Activated gamma-delta T cell treated with anti-CD3 and anti-CD28 coated beads, Interleukin-2, amount 50 U/mL, for 16 hours (primary cell): ENCODE measurements around the gene ROR1.

ENCODE experiments used
- DNase-seq: peaks from one replicate; pipeline ENCODE4 v3.0.0-alpha.2; 2020; ENCODE audit warnings: low read depth

The ROR1 gene

GRCh38 chr1:63857478-63857877, 83.7 kb downstream of the ROR1 start:
- DNase-seq, result no peak

DNA sequence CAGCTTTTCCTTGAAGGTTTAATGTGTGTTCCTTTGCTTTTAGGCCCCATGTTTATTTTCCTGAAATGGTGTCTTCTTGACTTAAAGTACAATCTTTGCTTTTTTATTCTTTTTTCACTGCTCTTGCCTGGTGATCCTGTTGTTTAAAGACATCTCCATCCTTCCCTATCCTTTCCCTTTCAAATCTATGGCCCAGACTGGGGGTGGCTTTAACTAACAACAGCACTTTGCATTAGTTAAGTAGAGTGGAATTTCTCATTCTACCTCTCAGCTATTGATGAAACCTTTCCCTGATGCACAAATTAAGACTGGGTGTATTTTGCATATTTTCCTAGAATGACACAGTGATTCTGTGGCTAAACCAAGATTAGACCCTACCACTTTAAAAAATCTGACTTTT, 84.3 kb downstream of the ROR1 start:
- DNase-seq, result no peak

GRCh38 chr1:63859480-63860275, 85.9 kb downstream of the ROR1 start:
- no peak for DNase-seq

- DNase-seq, result no peak
Observed at GRCh38 chr1:63861052-63861691, 87.4 kb downstream of the ROR1 start.

DNA sequence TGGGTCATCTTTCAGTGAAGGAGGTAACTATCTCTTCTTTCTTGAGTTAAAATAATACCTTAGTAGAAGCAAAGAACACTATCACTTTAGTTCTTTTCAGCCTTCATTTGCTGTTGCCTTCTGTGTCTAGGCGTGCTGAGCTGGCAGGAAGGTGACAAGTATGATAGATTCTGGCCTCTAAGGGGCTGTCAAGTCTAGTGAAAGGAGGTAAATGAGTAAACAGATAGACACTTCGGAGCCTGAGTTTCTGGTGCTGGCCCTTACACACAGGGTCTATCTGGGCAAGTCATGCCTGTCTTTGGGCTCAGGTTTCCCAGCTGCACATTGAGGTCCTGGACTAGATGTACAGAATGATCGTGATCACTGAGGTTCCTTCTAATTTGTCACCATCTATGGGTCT, 89.3 kb downstream of the ROR1 start:
- no peak for DNase-seq

DNA sequence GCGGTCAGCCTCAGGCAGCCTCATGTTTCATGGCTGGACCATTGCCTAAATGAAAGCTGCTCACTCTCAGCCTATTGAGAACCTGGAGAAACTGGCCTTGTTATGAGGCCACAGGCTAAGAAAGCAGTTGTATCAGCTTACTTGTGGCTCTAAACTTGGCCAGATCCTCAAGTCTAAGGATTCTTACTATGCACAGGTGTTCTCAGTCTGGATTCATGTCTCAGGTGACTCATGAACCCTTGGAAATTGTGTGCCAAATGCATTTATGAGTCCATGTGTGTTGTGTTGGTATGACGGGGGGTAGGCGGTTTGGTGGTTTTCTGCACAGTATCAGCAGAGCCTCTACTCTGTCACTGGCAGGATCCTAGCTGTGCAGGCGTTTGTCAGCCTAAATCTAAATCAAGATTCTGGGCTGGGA, 90.4 kb downstream of the ROR1 start:
- DNase-seq, result no peak

DNA sequence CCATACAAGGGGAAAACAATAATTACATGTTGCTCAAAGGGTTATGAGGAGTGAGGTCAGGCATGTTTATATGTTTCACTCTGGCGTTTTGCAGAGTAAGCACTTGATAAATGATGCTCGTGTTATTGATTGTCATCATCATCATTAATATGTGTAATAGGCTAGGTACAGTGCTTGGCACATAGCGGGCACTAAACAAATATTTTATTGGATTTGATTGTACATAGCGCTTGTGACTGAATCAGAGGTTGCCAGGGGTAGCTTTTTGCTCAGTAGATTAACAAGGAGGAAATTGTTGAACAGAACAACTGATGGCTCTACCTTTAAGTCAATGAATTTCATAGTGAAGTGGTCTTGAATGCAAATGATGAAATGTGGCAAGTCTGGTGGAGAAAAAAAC, 91.7 kb downstream of the ROR1 start:
- no peak for DNase-seq

- no peak for DNase-seq
Observed at GRCh38 chr1:63866084-63866483, 92.3 kb downstream of the ROR1 start.

GRCh38 chr1:63867429-63868176, 93.8 kb downstream of the ROR1 start:
- DNase-seq, result no peak

DNA sequence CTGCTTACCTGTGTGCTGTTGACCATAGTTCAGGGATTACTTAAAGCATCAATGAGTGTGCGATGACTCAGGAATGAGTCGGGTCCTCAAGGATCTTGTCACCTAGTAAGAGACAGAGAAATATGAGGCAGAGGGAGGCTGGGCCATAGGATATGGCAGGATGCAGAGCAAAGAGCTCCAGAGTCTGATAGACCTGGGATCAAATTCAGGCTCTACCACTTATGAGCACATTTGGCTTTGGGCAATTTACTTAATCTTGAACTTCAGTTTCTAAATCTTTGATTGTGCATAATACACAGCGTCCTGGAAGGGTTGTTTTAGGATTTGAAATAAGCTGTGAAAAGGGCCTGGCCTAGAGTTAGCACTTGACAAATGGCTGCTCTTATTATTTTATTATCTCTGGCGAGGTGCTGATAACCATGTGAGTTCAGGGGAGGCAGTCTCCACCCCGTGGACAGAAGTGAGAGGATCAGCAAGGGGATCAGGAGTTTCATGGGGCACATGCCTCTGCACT, 94.5 kb downstream of the ROR1 start:
- no peak for DNase-seq

DNA sequence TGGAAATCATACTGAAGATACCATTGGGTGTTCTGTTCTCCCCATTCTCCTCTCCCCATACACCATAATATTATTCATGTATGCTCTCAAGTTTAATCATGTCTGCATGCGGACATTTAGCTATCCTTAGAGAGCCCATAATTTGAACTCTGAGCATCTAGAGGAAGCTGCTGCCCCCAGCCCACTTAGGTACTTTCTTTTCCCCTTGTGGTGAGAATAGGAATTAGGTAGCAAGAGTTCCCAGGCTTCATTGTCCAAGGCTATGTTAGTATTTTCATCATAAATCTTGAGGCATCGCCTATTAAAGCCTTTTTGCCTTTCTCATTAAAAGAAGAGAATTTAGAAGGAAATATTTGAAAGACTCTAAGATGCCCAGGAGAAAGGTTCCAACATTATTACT, 96.3 kb downstream of the ROR1 start:
- DNase-seq, result no peak

- no peak for DNase-seq
Observed at GRCh38 chr1:63871463-63871862, 97.6 kb downstream of the ROR1 start.

GRCh38 chr1:63873751-63874150, 99.9 kb downstream of the ROR1 start:
- no peak for DNase-seq

DNA sequence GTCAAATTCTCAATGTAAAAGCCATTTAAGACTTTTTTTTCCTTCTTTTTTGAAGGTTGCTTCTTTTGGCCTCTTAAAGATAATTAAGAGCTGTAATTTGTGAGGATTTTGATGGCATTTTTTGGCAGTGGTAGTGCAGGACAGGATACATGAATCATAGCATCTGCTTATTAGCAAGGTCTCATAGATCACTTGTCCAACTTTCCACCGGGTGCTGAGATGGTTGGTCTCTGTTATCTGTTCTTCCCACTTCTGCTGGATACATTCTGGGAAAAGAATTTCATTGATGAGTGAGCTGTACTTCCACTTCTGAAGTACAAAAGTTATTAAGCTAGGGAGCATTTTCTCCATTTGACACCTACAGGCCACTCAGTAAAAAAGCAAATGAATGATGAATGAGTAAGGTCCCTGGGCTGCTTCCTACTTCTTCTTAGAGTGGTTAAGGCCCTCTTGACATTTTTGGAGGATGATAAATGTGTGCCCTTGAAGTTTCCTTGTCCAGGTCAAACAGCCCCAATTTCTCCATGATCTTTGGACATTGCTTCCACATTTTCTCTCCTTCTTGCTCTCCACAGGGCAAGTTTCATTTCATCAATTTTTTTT, 100.6 kb downstream of the ROR1 start:
- DNase-seq, result no peak

GRCh38 chr1:63875636-63876035, 101.8 kb downstream of the ROR1 start:
- no peak for DNase-seq

GRCh38 chr1:63877021-63877767, 103.4 kb downstream of the ROR1 start:
- no peak for DNase-seq

- DNase-seq, result no peak
Observed at GRCh38 chr1:63877816-63878215, 104.0 kb downstream of the ROR1 start.

GRCh38 chr1:63878932-63879331, 105.1 kb downstream of the ROR1 start:
- no peak for DNase-seq

DNA sequence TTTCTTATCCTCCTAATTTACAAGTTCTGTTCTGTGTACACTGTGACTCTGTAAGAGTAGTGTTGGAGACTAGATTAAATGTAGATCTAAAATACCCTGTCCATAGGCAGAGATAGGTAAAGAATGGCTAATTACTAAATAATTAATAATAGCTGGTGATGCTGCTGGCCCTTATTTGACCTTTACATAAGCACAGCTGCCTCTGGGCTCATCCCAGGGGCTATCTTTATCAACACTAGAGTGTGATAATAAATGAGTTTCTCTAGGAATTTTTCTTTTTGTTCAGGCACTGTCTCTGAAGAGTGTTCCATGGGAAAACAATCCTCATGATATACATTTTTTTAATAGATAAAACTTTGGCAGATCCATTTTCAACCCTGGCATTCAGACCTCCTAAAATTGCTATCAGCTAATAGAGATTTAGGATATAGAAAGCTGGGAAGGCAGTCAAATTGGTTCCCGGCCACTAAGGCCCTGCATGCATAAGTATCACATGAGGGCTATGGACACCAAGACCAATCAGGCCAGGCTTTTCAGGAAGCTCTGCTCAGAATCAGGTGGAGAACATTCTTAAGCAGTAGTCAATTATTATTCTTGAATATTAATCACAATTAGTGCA, 107.2 kb downstream of the ROR1 start:
- DNase-seq, result no peak

DNA sequence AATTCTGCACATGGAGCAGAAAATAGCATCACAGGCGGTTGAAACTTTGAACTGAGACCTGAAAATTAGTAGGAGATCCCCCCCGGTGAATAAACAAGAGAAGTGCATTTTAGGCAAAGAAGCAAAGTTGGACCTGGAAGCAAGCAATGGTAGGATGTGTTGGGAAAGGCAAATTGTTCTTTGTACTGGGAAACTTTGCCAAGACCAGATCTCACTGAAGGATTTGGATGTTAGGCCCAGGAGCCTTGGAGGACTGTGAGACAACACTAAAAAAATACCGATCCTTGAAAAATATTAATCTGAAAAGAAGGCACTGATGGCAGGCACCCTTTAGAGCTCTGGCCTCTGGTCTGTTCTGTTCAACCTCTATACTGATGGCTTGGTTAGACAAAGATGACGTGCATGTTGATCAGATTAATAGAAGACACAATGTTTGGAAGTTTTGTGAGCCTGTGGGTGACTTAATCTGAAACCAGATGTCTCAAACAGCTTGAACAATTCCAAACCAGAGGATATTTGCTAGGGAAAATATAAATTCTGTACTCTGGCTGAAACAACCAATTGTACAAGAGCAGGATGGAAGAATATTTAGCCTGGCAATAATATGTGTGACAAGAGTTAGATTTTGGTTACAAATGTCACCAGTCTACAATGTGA, 108.4 kb downstream of the ROR1 start:
- DNase-seq, result no peak
